Stimulated activated effector memory CD8-positive, alpha-beta T cell treated with anti-CD3 and anti-CD28 coated beads, Interleukin-12 subunit alpha, Interleukin-12 subunit beta, amount 100 ng/mL, for 72 hours (primary cell): ENCODE results near the gene DHRS12.
A peak's percentile ranks its signal among the peaks of the same experiment; 100 is the strongest.
"Not testable (repeated sequence)": the region's sequence is repeated elsewhere in the genome, so short reads cannot be mapped to it uniquely, and the experiment has no call there.

ENCODE experiments used
- ATAC-seq: fragments of 150-1000 bp; cut with Tn5 transposase; 2 replicates; pipeline ENCODE4 v1.10.0; 2021
- DNase-seq, 2 donors: peaks; one replicate each; pipeline ENCODE4 v3.0.0; 2021 to 2022; ENCODE audit warnings: low spot score in 2 of 2
- H3K27ac Mint-ChIP-seq: one replicate; pipeline ENCODE4 v1.8.0; 2022; ENCODE audit warnings: mild to moderate bottlenecking, mixed read lengths
- H3K36me3 Mint-ChIP-seq: one replicate; pipeline ENCODE4 v1.8.0; 2022; ENCODE audit warnings: mild to moderate bottlenecking, mixed read lengths
- H3K4me1 Mint-ChIP-seq: one replicate; pipeline ENCODE4 v1.8.0; 2022; ENCODE audit warnings: mixed read lengths
- H3K4me3 Mint-ChIP-seq: one replicate; pipeline ENCODE4 v1.8.0; 2022; ENCODE audit warnings: mild to moderate bottlenecking, mixed read lengths
- H3K9me3 Mint-ChIP-seq: one replicate; pipeline ENCODE4 v1.8.0; 2022; ENCODE audit warnings: mixed read lengths

DHRS12 gene

GRCh38 chr13:51833980-51834379, 30.0 kb upstream of the DHRS12 start:
- H3K27ac Mint-ChIP-seq, result no peak overlapping the region
- ATAC-seq (no peak), DNase-seq (no peak)
- H3K4me3 Mint-ChIP-seq, result no peak overlapping the region
- no peaks in the 10 kb centered on the region for H3K9me3 Mint-ChIP-seq
- peaks cover 9% of the 10 kb centered on the region for H3K4me1 Mint-ChIP-seq
- H3K36me3 Mint-ChIP-seq, result no peaks in the 10 kb centered on the region

GRCh38 chr13:51832471-51833152, 28.6 kb upstream of the DHRS12 start:
- ATAC-seq (peak; percentile 92), DNase-seq (no peak)
- Mint-ChIP-seq H3K36me3 (no peaks in the 10 kb centered on the region), H3K4me1 (peaks cover 19% of the 10 kb centered on the region), H3K4me3 (no peak overlapping the region), H3K9me3 (no peaks in the 10 kb centered on the region), H3K27ac (no peak overlapping the region)

GRCh38 chr13:51831519-51831918, 27.6 kb upstream of the DHRS12 start:
- no peak overlapping the region for H3K27ac Mint-ChIP-seq
- H3K4me1 Mint-ChIP-seq, result peaks cover 30% of the 10 kb centered on the region
- H3K4me3 Mint-ChIP-seq, result no peak overlapping the region
- ATAC-seq (no peak), DNase-seq (no peak)
- no peaks in the 10 kb centered on the region for H3K36me3 Mint-ChIP-seq
- no peaks in the 10 kb centered on the region for H3K9me3 Mint-ChIP-seq

GRCh38 chr13:51829568-51829899, 25.6 kb upstream of the DHRS12 start:
- no peaks in the 10 kb centered on the region for H3K9me3 Mint-ChIP-seq
- H3K27ac Mint-ChIP-seq, result no peak overlapping the region
- no peak for ATAC-seq

GRCh38 chr13:51828730-51829567, 25.0 kb upstream of the DHRS12 start:
- no peak for DNase-seq
- no peak overlapping the region for H3K27ac Mint-ChIP-seq
- H3K36me3 Mint-ChIP-seq, result no peaks in the 10 kb centered on the region
- ATAC-seq, result no peak
- peaks cover 56% of the 10 kb centered on the region for H3K4me1 Mint-ChIP-seq
- no peaks in the 10 kb centered on the region for H3K9me3 Mint-ChIP-seq
- no peak overlapping the region for H3K4me3 Mint-ChIP-seq

More at GRCh38 chr13:51829568-51829899, 25.6 kb upstream of the DHRS12 start:
- Mint-ChIP-seq H3K4me1 (peaks cover 50% of the 10 kb centered on the region), H3K36me3 (no peaks in the 10 kb centered on the region), H3K4me3 (no peak overlapping the region)
- DNase-seq, result no peak

GRCh38 chr13:51827254-51827653, 23.3 kb upstream of the DHRS12 start:
- no peaks in the 10 kb centered on the region for H3K36me3 Mint-ChIP-seq
- H3K27ac Mint-ChIP-seq, result no peak overlapping the region
- ATAC-seq (no peak), DNase-seq (no peak)
- H3K9me3 Mint-ChIP-seq, result no peaks in the 10 kb centered on the region
- peaks cover 56% of the 10 kb centered on the region for H3K4me1 Mint-ChIP-seq
- no peak overlapping the region for H3K4me3 Mint-ChIP-seq

- Mint-ChIP-seq H3K36me3 (no peaks in the 10 kb centered on the region), H3K27ac (peak overlapping the region; percentile 60), H3K9me3 (no peaks in the 10 kb centered on the region), H3K4me3 (no peak overlapping the region), H3K4me1 (peaks cover 60% of the 10 kb centered on the region)
- ATAC-seq (no peak), DNase-seq (no peak)
Observed at GRCh38 chr13:51826606-51827005, 22.6 kb upstream of the DHRS12 start.

- Mint-ChIP-seq H3K36me3 (no peaks in the 10 kb centered on the region), H3K9me3 (no peaks in the 10 kb centered on the region), H3K27ac (peak overlapping the region; percentile 60), H3K4me3 (peak overlapping the region; percentile 39), H3K4me1 (peaks cover 68% of the 10 kb centered on the region)
- DNase-seq (no peak), ATAC-seq (no peak)
Observed at GRCh38 chr13:51825681-51826254, 21.8 kb upstream of the DHRS12 start.

- Mint-ChIP-seq H3K27ac (peak overlapping the region; percentile 24), H3K4me3 (peak overlapping the region; percentile 39), H3K36me3 (no peaks in the 10 kb centered on the region), H3K4me1 (peaks cover 74% of the 10 kb centered on the region), H3K9me3 (no peaks in the 10 kb centered on the region)
- peak; percentile 73 for ATAC-seq
- no peak for DNase-seq
Observed at GRCh38 chr13:51825165-51825592, 21.2 kb upstream of the DHRS12 start.

GRCh38 chr13:51824712-51825111, 20.7 kb upstream of the DHRS12 start:
- H3K36me3 Mint-ChIP-seq, DNase-seq, H3K9me3 Mint-ChIP-seq, ATAC-seq: not testable (repeated sequence)
- Mint-ChIP-seq H3K4me1 (peaks cover 79% of the 10 kb centered on the region), H3K27ac (peak overlapping the region; percentile 24), H3K4me3 (peak overlapping the region; percentile 39)

GRCh38 chr13:51823863-51824262, 19.9 kb upstream of the DHRS12 start:
- Mint-ChIP-seq H3K36me3 (no peaks in the 10 kb centered on the region), H3K4me3 (peak overlapping the region; percentile 39), H3K9me3 (no peaks in the 10 kb centered on the region), H3K27ac (no peak overlapping the region), H3K4me1 (peaks cover 87% of the 10 kb centered on the region)
- ATAC-seq (no peak), DNase-seq (no peak)

- Mint-ChIP-seq H3K9me3 (no peaks in the 10 kb centered on the region), H3K27ac (no peak overlapping the region), H3K4me1 (peaks cover 89% of the 10 kb centered on the region), H3K4me3 (no peak overlapping the region), H3K36me3 (no peaks in the 10 kb centered on the region)
- ATAC-seq, result no peak
- DNase-seq, result no peak
Observed at GRCh38 chr13:51823359-51823758, 19.4 kb upstream of the DHRS12 start.

GRCh38 chr13:51822106-51822815, 18.3 kb upstream of the DHRS12 start:
- H3K27ac Mint-ChIP-seq, result no peak overlapping the region
- ATAC-seq (peak; percentile 43), DNase-seq (no peak)
- no peaks in the 10 kb centered on the region for H3K36me3 Mint-ChIP-seq
- H3K4me1 Mint-ChIP-seq, result peaks cover 86% of the 10 kb centered on the region
- H3K9me3 Mint-ChIP-seq, result no peaks in the 10 kb centered on the region
- peak overlapping the region; percentile 35 for H3K4me3 Mint-ChIP-seq

- no peaks in the 10 kb centered on the region for H3K9me3 Mint-ChIP-seq
- no peak overlapping the region for H3K27ac Mint-ChIP-seq
- H3K4me3 Mint-ChIP-seq, result peak overlapping the region; percentile 35
- no peaks in the 10 kb centered on the region for H3K36me3 Mint-ChIP-seq
- ATAC-seq (peak; percentile 48), DNase-seq (no peak)
- peaks cover 83% of the 10 kb centered on the region for H3K4me1 Mint-ChIP-seq
Observed at GRCh38 chr13:51821606-51822005, 17.6 kb upstream of the DHRS12 start.

GRCh38 chr13:51820016-51820597, 16.1 kb upstream of the DHRS12 start:
- peaks cover 74% of the 10 kb centered on the region for H3K4me1 Mint-ChIP-seq

More at GRCh38 chr13:51820016-51820597, 16.1 kb upstream of the DHRS12 start:
- Mint-ChIP-seq H3K27ac (peak overlapping the region; percentile 72), H3K4me3 (no peak overlapping the region), H3K36me3 (no peaks in the 10 kb centered on the region), H3K9me3 (no peaks in the 10 kb centered on the region)
- no peak for DNase-seq
- ATAC-seq, result no peak
